Thyroid gland (tissue), 4 donors: Measurements from ENCODE around the gene IL6.

Experiments used
- POLR2A ChIP-seq, 2 donors: fragments of 450-650 bp; IDR thresholded peaks; one replicate each; pipeline ENCODE4 v1.6.1; 2017; ENCODE audit warnings: antibody characterized with exemption in 2 of 2, mild to moderate bottlenecking in 2 of 2, moderate library complexity in 1 of 2
- TF ChIP-seq, protein P1 (sequence below), 6 experiments: fragments of 200-600 bp in 3 of 6; fragments of 450-650 bp in 3 of 6; sonication (generic) in 3 of 6; IDR thresholded peaks; one replicate each; pipeline ENCODE4 v1.5.1; 2016 to 2019; ENCODE audit warnings: antibody characterized with exemption in 6 of 6, mild to moderate bottlenecking in 2 of 6, inconsistent platforms in 1 of 6, moderate library complexity in 1 of 6

DNA sequence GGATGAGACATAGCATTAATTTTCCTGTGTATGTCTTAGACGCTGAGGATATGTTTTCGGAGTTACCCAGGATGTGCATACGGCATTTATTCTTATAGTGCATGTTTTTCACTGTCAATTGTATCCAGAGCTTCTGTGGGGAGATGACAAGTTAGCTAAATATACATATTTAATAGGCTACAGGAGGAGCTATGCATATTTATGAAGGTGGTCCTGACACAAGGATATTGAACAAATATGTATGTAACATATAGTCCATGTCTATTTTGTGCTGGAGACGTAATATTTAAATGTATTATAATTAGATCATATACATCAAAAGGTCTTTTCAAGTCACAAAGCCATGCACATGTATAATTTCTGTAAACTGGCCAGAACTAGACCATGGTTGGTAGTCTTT, 16.0 kb downstream of the IL6 start:
- TF ChIP-seq, protein P1, sequence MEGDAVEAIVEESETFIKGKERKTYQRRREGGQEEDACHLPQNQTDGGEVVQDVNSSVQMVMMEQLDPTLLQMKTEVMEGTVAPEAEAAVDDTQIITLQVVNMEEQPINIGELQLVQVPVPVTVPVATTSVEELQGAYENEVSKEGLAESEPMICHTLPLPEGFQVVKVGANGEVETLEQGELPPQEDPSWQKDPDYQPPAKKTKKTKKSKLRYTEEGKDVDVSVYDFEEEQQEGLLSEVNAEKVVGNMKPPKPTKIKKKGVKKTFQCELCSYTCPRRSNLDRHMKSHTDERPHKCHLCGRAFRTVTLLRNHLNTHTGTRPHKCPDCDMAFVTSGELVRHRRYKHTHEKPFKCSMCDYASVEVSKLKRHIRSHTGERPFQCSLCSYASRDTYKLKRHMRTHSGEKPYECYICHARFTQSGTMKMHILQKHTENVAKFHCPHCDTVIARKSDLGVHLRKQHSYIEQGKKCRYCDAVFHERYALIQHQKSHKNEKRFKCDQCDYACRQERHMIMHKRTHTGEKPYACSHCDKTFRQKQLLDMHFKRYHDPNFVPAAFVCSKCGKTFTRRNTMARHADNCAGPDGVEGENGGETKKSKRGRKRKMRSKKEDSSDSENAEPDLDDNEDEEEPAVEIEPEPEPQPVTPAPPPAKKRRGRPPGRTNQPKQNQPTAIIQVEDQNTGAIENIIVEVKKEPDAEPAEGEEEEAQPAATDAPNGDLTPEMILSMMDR (IDR thresholded peaks at IDR 0.05): no peak
- no peak for TF ChIP-seq POLR2A (IDR thresholded peaks at IDR 0.05)
